ENCODE measurements around the gene LRRC8E.
"Not testable (repeated sequence)": the region's sequence is repeated elsewhere in the genome, so short reads cannot be mapped to it uniquely, and the experiment has no call there.

Gene LRRC8E

GRCh38 chr19:7888826-7889217 is 512 bp downstream of the LRRC8E start:
- no peak for TF ChIP-seq JUND (IDR thresholded peaks at IDR 0.05; ENCODE audit: low read depth)
- in situ Hi-C loops (cut with HindIII; ENCODE audit: low pct_unique_long_range_greater_than_20kb, low sequenced_read_pairs): no loop called here
- no peak for DNase-seq (ENCODE audit: low read depth in 1 of 2, low spot score in 1 of 2)

DNA sequence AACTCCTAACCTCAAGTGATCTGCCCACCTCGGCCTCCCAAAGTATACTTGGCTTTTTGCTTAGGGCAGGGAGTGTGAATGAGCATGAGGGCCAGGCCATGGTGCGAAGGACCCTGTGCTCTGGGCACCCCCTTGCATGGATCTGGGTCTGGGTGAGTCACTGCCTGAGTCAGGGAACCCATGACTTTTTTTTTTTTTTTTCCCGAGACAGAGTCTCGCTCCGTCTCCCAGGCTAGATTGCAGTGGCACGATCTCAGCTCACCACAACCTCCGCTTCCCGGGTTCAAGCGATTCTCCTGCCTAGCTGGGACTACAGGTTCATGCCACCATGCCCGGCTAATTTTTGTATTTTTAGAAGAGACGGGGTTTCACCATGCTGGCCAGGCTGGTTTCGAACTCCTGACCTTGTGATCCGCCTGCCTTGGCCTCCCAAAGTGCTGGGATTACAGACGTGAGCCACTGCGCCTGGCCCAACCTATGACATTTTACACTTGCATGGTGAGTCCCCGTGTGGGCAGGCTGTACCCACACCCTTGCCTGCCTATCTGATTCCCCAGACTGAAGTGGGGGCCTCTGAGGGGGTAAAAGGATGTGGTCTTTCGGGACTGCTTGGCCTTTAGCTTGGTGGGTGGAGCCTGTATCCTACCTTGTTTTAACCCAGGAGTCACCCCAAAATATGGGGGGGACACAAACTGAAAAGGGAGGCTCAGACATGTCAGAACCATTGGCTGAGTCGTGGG is 5.2 kb downstream of the LRRC8E start:
- in situ Hi-C loops (cut with HindIII; ENCODE audit: low pct_unique_long_range_greater_than_20kb, low sequenced_read_pairs): not testable (repeated sequence)

DNA sequence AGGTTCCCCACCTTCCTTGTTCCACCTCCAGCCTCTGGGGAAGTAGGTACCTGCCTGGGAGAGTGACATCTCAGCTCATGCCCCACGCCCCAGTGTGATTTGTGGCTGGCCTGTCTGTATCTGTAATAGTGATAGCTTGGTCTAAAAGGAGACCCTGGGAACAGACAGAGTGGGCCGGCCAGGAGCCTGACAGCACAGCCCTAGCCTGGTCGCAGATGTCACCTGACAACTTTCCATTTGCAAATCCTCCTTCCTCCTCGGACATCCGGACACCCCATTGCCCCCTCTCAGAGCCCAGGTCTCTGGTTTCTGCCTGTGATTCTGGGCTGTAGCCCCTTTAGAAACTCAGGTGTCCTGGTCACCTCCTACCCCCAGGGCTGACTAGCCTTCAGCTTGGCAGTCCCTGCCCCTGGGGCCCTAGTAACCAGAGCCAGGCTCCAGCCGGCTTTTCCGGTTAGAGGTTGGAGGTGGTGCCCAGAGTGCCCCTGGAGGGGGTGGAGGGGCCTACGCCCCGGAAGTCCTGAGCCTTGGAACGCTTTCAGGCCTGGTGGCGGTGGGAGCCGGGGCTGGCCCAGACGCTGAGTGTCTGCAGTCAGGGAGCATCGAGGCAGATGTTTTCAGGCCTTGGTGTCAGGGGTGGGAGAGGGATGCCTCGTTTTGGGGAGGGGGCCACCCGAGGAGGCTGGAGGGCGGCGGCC is 6.5 kb downstream of the LRRC8E start:
- DNase-seq (ENCODE audit: low read depth in 1 of 2, low spot score in 1 of 2): peak; percentile 47 to 86
- no peak for TF ChIP-seq JUND (IDR thresholded peaks at IDR 0.05; ENCODE audit: low read depth)
- in situ Hi-C loops (cut with HindIII; ENCODE audit: low pct_unique_long_range_greater_than_20kb, low sequenced_read_pairs): no loop called here

More for the DNA sequence above, 5.2 kb downstream of the LRRC8E start:
- DNase-seq (ENCODE audit: low read depth in 1 of 2, low spot score in 1 of 2): not testable (repeated sequence)

- no peak for DNase-seq (ENCODE audit: low read depth in 1 of 2, low spot score in 1 of 2)
- in situ Hi-C loops (cut with HindIII; ENCODE audit: low pct_unique_long_range_greater_than_20kb, low sequenced_read_pairs): no loop called here
- TF ChIP-seq JUND (IDR thresholded peaks at IDR 0.05; ENCODE audit: low read depth): no peak
Measured at GRCh38 chr19:7895565-7895964, 7.3 kb downstream of the LRRC8E start.

GRCh38 chr19:7897292-7897691 is 9.0 kb downstream of the LRRC8E start:
- no peak for DNase-seq (ENCODE audit: low read depth in 1 of 2, low spot score in 1 of 2)
- no peak for TF ChIP-seq JUND (IDR thresholded peaks at IDR 0.05; ENCODE audit: low read depth)
- in situ Hi-C loops (cut with HindIII; ENCODE audit: low pct_unique_long_range_greater_than_20kb, low sequenced_read_pairs): no loop called here

DNA sequence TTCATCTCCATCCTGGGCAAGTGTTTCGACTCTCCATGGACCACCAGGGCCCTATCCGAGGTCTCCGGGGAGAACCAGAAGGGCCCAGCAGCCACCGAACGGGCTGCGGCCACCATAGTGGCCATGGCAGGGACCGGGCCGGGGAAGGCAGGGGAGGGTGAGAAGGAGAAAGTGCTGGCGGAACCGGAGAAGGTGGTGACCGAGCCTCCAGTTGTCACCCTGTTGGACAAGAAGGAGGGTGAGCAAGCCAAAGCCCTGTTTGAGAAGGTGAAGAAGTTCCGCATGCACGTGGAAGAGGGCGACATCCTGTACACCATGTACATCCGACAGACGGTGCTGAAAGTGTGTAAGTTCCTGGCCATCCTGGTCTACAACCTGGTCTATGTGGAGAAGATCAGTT is 10.7 kb downstream of the LRRC8E start:
- no peak for DNase-seq (ENCODE audit: low read depth in 1 of 2, low spot score in 1 of 2)
- in situ Hi-C loops (cut with HindIII; ENCODE audit: low pct_unique_long_range_greater_than_20kb, low sequenced_read_pairs): no loop called here
- no peak for TF ChIP-seq JUND (IDR thresholded peaks at IDR 0.05; ENCODE audit: low read depth)

GRCh38 chr19:7899751-7900378 is 11.6 kb downstream of the LRRC8E start:
- no peak for TF ChIP-seq JUND (IDR thresholded peaks at IDR 0.05; ENCODE audit: low read depth)
- in situ Hi-C loops (cut with HindIII; ENCODE audit: low pct_unique_long_range_greater_than_20kb, low sequenced_read_pairs): no loop called here
- DNase-seq (ENCODE audit: low read depth in 1 of 2, low spot score in 1 of 2): no peak

GRCh38 chr19:7900401-7900870 is 12.1 kb downstream of the LRRC8E start:
- in situ Hi-C loops (cut with HindIII; ENCODE audit: low pct_unique_long_range_greater_than_20kb, low sequenced_read_pairs): no loop called here
- no peak for DNase-seq (ENCODE audit: low read depth in 1 of 2, low spot score in 1 of 2)
- no peak for TF ChIP-seq JUND (IDR thresholded peaks at IDR 0.05; ENCODE audit: low read depth)

- DNase-seq (ENCODE audit: low read depth in 1 of 2, low spot score in 1 of 2): no peak
- TF ChIP-seq JUND (IDR thresholded peaks at IDR 0.05; ENCODE audit: low read depth): no peak
- in situ Hi-C loops (cut with HindIII; ENCODE audit: low pct_unique_long_range_greater_than_20kb, low sequenced_read_pairs): no loop called here
Measured at GRCh38 chr19:7900931-7901330, 12.6 kb downstream of the LRRC8E start.

- in situ Hi-C loops (cut with HindIII; ENCODE audit: low pct_unique_long_range_greater_than_20kb, low sequenced_read_pairs): no loop called here
- no peak for DNase-seq (ENCODE audit: low read depth in 1 of 2, low spot score in 1 of 2)
- no peak for TF ChIP-seq JUND (IDR thresholded peaks at IDR 0.05; ENCODE audit: low read depth)
Measured at GRCh38 chr19:7901337-7901736, 13.0 kb downstream of the LRRC8E start.

- in situ Hi-C loops (cut with HindIII; ENCODE audit: low pct_unique_long_range_greater_than_20kb, low sequenced_read_pairs): no loop called here
- peak in 1 of 2 experiments; percentile 50 for DNase-seq (ENCODE audit: low read depth in 1 of 2, low spot score in 1 of 2)
- no peak for TF ChIP-seq JUND (IDR thresholded peaks at IDR 0.05; ENCODE audit: low read depth)
Measured at GRCh38 chr19:7902796-7903243, 14.5 kb downstream of the LRRC8E start.

GRCh38 chr19:7903244-7904073 is 15.1 kb downstream of the LRRC8E start, which contains the start of gene MAP2K7:
Gene MAP2K7, plus strand, starts transcription at chr19:7903877. Its CDS starts 68 bp downstream, at chr19:7903945.
- no peak for TF ChIP-seq JUND (IDR thresholded peaks at IDR 0.05; ENCODE audit: low read depth)
- in situ Hi-C loops (cut with HindIII; ENCODE audit: low pct_unique_long_range_greater_than_20kb, low sequenced_read_pairs): no loop called here
- peak; percentile 90 to 98 for DNase-seq (ENCODE audit: low read depth in 1 of 2, low spot score in 1 of 2)

Measured in T47D (cell line).